ENCODE data around the gene RIMBP3C.
"Not testable (repeated sequence)": the region's sequence is repeated elsewhere in the genome, so short reads cannot be mapped to it uniquely, and the experiment has no call there.

RIMBP3C gene, protein sequence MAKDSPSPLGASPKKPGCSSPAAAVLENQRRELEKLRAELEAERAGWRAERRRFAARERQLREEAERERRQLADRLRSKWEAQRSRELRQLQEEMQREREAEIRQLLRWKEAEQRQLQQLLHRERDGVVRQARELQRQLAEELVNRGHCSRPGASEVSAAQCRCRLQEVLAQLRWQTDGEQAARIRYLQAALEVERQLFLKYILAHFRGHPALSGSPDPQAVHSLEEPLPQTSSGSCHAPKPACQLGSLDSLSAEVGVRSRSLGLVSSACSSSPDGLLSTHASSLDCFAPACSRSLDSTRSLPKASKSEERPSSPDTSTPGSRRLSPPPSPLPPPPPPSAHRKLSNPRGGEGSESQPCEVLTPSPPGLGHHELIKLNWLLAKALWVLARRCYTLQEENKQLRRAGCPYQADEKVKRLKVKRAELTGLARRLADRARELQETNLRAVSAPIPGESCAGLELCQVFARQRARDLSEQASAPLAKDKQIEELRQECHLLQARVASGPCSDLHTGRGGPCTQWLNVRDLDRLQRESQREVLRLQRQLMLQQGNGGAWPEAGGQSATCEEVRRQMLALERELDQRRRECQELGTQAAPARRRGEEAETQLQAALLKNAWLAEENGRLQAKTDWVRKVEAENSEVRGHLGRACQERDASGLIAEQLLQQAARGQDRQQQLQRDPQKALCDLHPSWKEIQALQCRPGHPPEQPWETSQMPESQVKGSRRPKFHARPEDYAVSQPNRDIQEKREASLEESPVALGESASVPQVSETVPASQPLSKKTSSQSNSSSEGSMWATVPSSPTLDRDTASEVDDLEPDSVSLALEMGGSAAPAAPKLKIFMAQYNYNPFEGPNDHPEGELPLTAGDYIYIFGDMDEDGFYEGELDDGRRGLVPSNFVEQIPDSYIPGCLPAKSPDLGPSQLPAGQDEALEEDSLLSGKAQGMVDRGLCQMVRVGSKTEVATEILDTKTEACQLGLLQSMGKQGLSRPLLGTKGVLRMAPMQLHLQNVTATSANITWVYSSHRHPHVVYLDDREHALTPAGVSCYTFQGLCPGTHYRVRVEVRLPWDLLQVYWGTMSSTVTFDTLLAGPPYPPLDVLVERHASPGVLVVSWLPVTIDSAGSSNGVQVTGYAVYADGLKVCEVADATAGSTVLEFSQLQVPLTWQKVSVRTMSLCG (N-terminal part only)
- 0 to 0.27 (median 0.05) reads per million in 4 experiments for total RNA-seq

- DNase-seq = not testable (repeated sequence)
Observed at GRCh38 chr22:21551361-21551760, at the start of gene RIMBP3C. Gene RIMBP3C, minus strand, starts transcription at chr22:21551461. Its CDS starts 485 bp downstream, at chr22:21550976.

GRCh38 chr22:21599053-21599893, 48.0 kb upstream of the RIMBP3C start:
- no peak for DNase-seq

GRCh38 chr22:21598302-21598701, 47.0 kb upstream of the RIMBP3C start:
- DNase-seq = no peak

DNA sequence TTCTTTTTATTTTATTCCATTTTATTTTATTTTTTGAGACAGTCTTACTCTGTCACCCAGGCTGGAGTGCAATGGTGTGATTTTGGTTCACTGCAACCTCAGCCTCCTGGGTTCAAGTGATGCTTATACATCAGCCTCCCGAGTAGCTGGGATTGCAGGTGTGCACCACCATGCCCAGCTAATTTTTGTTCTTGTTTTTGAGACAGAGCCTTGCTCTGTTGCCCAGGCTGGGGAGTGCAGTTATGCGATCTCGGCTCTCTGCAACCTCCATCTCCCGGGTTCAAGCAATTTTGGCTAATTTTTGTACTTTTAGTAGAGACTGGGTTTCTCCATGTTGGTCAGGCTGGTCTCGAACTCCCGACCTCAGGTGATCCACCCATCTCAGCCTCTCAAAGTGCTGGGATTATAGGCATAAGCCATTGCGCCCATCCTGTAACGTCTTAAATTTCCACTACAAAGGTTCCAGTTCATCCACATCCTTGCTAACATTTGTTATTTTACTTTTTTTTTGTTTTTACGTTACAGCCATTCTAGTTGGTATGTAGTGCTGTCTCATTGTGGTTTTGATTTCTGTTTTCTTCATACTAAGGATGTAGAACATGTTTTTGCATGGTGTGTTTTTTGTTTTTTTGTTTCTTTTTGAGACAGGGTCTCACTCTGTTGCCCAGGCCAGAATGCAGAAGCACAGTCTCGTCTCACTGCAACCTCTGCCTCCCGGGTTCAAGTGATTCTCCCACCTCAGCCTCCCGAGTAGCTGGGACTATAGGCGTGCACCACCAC, 45.3 kb upstream of the RIMBP3C start:
- not testable (repeated sequence) for DNase-seq

GRCh38 chr22:21594865-21595452, 43.7 kb upstream of the RIMBP3C start:
- DNase-seq = no peak

- no peak for DNase-seq
Observed at GRCh38 chr22:21593406-21594232, 42.4 kb upstream of the RIMBP3C start.

DNA sequence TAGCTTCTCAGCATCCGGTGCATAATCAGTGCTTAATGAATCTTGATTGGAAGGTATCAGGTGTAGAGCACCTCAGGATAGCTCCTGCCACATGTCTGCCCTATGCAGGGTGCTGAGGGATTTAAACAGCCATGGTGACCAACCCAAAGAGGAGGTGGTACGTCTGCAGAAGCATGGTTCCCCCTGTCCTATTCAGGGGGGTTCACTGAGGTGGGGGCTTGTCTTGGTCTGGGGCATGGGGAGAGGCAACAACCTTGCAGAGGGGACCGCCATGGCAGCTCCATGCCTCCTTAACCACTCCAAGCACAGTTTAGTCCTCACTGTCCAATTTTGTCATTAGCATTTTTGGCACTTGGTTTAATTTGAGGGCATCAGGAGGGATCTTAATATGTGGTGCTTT, 41.2 kb upstream of the RIMBP3C start:
- no peak for DNase-seq

- no peak for DNase-seq
Observed at GRCh38 chr22:21591695-21592094, 40.4 kb upstream of the RIMBP3C start.

DNA sequence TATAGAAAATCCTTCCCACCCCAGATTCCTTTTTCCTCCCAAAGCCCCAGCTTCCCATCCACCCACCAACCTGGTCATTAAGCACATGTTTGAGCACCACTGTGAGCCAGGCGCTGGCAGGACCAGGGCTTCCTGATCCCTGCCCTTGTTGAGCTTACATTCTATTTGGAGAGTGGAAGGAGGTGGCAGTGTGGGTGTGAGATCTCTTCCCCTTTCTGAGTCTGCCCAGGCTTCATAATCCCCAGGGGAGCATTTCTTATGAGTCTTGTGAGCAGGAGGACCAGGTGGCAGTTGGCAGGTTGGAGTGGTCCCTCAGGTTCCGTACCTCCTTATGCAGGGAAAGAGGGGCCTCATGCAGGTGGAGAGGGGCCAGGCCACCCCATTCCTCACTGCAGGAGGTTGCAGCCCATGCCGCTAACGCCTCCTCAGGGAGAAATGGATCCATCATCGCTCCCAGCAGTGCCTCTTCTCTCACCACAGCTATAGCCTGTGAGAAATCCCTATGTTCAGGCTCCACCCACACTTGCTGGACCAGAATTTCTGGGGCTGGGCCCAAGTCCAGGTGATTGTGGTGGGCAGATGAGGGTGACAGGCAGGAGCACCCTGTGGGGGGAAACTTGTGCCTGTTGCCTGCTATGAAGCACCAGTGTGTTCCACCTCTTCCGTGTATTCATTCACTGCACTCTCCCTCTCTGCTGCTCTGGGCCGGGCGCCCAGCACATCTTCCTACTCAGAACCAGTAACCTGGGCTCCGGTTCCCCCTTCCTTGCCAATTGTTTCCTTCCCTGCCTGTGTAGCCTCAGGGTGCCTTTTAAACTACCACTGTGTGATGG, 39.8 kb upstream of the RIMBP3C start:
- no peak for DNase-seq

DNA sequence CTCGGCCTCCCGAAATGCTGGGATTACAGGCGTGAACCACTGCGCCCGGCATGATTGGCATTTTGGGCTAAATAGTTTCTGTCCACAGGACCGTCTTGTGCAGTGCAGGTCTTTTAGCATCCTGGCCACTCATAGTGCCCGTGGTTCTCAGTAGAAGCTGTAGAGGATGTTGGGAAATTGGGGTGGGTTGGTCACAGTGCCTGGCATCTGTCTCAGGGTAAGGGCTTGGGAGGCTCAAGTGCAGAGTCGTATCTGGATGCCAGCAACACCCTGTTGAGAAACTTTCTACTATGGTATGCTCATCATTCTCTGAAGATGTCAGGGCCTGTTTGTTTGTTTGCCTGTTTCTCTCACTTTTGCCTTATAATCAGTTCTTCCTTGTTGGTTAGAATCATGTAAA, 38.1 kb upstream of the RIMBP3C start:
- no peak for DNase-seq

GRCh38 chr22:21587803-21588611, 36.7 kb upstream of the RIMBP3C start:
- no peak for DNase-seq

- no peak for DNase-seq
Observed at GRCh38 chr22:21585389-21585788, 34.1 kb upstream of the RIMBP3C start.

DNA sequence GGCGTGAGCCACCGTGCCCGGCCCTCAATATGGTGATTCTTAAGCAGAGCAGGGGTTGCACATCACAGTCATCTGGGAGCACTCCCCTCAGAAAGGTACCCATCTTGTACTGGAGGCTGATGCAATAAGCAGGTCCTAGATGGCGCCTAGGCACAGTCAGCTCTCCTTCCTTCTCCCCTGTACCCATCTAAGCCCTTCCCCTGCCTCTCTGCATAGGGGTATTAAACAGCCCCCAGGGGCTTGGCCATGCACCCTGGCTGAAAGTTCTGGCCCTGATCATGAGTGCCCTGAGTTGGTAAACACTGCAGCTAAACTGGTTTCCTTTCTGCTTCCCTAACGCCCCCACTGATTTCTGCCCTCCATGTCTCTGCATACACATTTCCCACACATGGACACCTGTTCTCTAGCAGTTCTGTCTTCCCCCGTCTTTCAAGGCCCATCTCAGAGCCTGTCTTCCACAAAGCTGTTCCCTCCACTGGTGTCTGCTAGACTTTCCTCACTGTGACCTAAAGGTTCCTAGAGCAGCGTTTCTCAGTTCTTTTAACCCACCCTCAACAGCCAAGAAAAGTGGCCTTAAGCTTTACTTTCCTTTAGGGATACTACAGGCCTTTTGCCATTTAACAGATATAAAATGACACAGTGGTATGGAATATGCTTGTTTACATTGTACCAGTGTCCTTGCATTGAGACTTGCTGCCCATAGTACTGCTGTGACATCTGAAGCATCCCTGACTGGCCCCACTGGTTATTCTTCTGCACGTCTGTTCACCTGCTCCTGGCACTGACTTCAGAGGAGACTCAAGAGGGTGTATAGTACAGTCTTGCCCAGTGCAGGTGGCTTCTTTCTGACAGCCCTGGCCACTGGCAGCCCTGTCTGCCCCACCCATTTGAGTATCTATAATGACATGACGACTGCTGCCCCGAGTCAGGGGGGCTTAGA, 31.8 kb upstream of the RIMBP3C start:
- no peak for DNase-seq

DNA sequence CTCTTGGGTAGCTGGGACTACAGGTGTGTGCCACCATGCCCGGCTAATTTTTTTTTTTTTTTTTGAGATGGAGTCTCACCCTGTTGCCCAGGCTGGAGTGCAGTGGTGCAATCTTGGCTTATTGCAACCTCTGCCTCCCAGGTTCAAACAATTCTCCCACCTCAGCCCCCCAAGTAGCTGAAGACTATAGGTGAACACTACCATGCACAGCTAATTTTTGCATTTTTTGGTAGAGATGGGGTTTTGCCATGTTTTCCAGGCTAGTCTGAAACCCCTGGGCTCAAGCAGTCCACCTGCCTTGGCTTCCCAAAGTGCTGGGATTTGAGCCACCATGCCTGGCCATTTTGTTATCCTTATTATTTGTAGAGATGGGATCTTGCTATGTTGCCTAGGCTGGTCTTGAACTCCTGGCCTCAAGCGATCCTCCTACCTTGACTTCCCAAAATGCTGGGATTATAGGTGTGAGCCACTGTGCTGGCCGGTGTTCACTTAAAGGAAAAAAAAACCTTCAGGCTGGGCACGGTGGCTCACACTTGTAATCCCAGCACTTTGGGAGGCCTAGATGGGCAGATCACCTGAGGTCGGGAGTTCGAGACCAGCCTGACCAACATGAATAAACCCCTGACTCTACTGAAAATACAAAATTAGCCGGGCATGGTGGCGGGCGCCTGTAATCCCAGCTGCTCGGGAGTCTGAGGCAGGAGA, 29.9 kb upstream of the RIMBP3C start:
- DNase-seq = not testable (repeated sequence)

DNA sequence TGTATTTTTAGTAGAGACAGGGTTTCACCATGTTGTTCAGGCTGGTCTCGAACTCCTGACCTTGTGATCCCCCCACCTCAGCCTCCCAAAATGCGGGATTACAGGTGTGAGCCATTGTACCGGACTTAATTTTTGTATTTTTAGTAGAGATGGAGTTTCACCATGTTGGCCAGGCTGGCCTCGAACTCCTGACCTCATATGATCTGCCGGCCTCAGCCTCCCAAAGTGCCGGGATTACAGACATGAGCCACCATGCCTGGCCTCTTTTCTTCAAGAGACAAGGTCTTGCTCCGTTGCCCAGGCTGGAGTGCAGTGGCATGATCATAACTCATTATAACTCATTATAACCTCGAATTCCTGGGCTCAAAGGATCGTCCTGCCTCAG, 29.4 kb upstream of the RIMBP3C start:
- DNase-seq = not testable (repeated sequence)

DNA sequence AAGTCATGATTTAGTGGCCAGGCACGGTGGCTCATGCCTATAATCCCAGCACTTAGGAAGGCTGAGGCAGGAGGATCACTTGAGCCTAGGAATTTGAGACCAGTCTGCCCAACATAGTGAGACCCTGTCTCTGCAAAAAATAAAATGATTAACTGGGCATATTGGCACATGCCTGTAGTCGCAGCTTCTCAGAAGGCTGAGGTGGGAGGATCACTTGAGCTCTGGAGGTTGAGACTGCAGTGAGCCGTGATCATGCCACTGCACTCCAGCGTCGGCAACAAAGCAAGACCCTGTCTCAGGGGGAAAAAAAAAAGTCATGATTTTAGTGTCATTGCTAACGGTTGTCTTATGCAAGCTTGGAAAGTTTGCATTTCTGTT, 28.2 kb upstream of the RIMBP3C start:
- DNase-seq = no peak
